ENCODE data around the gene GBX2. TPM values are rescaled to one million over a fixed set of nuclear protein-coding genes. Genes with fewer than 3 reads are reported as not detected.

The GBX2 gene
- not detected for total RNA-seq

- no peak for DNase-seq (ENCODE audit: low spot score)
Observed at GRCh38 chr2:236168110-236169080, at the start of gene GBX2. TSS of gene GBX2 (minus strand) at chr2:236168386. CDS start at chr2:236167971, 415 bp downstream.

- DNase-seq (ENCODE audit: low spot score), result peak; percentile 7
Observed at GRCh38 chr2:236217926-236218325, 49.7 kb upstream of the GBX2 start.

- peak; percentile 34 for DNase-seq (ENCODE audit: low spot score)
Observed at GRCh38 chr2:236216711-236217110, 48.5 kb upstream of the GBX2 start.

GRCh38 chr2:236215761-236216333 is 47.7 kb upstream of the GBX2 start:
- DNase-seq (ENCODE audit: low spot score), result no peak

- DNase-seq (ENCODE audit: low spot score), result peak; percentile 24
Observed at GRCh38 chr2:236215196-236215595, 47.0 kb upstream of the GBX2 start.

- peak; percentile 19 for DNase-seq (ENCODE audit: low spot score)
Observed at GRCh38 chr2:236214376-236214995, 46.3 kb upstream of the GBX2 start.

GRCh38 chr2:236211296-236211695 is 43.1 kb upstream of the GBX2 start:
- DNase-seq (ENCODE audit: low spot score), result peak; percentile 29

- peak; percentile 18 for DNase-seq (ENCODE audit: low spot score)
Observed at GRCh38 chr2:236210536-236210935, 42.4 kb upstream of the GBX2 start.

- DNase-seq (ENCODE audit: low spot score), result peak; percentile 20
Observed at GRCh38 chr2:236209996-236210395, 41.8 kb upstream of the GBX2 start.

- peak; percentile 8 for DNase-seq (ENCODE audit: low spot score)
Observed at GRCh38 chr2:236209535-236209934, 41.3 kb upstream of the GBX2 start.

- DNase-seq (ENCODE audit: low spot score), result peak; percentile 19
Observed at GRCh38 chr2:236208019-236208926, 40.1 kb upstream of the GBX2 start.

- peak; percentile 30 for DNase-seq (ENCODE audit: low spot score)
Observed at GRCh38 chr2:236207472-236207871, 39.3 kb upstream of the GBX2 start.

- DNase-seq (ENCODE audit: low spot score), result no peak
Observed at GRCh38 chr2:236205867-236206645, 37.9 kb upstream of the GBX2 start.

- no peak for DNase-seq (ENCODE audit: low spot score)
Observed at GRCh38 chr2:236204953-236205352, 36.8 kb upstream of the GBX2 start.

- DNase-seq (ENCODE audit: low spot score), result no peak
Observed at GRCh38 chr2:236200378-236200777, 32.2 kb upstream of the GBX2 start.

- no peak for DNase-seq (ENCODE audit: low spot score)
Observed at GRCh38 chr2:236196366-236196765, 28.2 kb upstream of the GBX2 start.

- no peak for DNase-seq (ENCODE audit: low spot score)
Observed at GRCh38 chr2:236195726-236196125, 27.5 kb upstream of the GBX2 start.

- DNase-seq (ENCODE audit: low spot score), result no peak
Observed at GRCh38 chr2:236194786-236195185, 26.6 kb upstream of the GBX2 start.

GRCh38 chr2:236193026-236193425 is 24.8 kb upstream of the GBX2 start:
- no peak for DNase-seq (ENCODE audit: low spot score)

GRCh38 chr2:236190674-236191073 is 22.5 kb upstream of the GBX2 start:
- DNase-seq (ENCODE audit: low spot score), result no peak

- no peak for DNase-seq (ENCODE audit: low spot score)
Observed at GRCh38 chr2:236184701-236185100, 16.5 kb upstream of the GBX2 start.

All from ureter (tissue), 1 donor.